ENCODE data around the gene KCNJ11. TPM values are rescaled to one million over a fixed set of nuclear protein-coding genes. Genes with fewer than 3 reads are reported as not detected.
A peak's percentile ranks its signal among the peaks of the same experiment; 100 is the strongest.

The KCNJ11 gene
- total and polyA plus RNA-seq, 2 of the 13 experiments (the other 11 are each of a cell fraction or from before 2014, with no cell fraction given), result 0.38 to 1.6 TPM

DNA sequence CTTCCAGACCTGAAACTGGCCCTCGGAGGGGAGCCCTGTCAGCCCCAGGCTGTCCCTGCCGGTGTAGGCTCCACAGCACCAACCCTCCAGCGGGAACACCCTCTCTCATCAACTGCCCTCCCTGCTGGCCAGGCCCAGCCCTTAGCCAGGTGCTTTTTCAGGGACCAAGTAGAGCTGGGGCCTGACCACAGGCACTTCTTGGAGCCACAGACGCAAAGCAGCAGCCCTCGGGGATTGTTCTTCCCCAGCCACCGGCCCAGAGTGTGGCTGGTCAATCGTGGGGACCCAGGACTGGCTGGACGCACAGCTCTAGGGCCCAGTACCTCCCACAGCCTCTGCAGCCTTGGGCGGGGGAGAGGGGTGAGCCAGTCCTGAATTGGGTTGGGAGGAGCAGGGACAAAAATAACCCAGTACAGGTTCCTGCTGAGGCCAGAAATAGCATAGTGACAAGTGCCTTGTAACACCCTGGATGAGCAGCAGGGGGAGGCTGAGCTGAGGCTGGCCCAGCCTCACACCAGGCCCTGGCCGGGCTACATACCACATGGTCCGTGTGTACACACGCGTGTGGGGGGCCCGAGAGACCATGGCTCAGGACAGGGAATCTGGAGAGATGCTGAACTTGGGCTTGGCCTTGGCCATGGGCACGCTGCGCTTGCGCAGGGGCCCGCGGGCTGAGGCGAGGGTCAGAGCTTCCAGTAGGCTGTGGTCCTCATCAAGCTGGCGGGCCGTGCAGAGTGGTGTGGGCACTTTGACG is 2.0 kb downstream of the KCNJ11 start (continued):
- TF ChIP-seq, protein P1, sequence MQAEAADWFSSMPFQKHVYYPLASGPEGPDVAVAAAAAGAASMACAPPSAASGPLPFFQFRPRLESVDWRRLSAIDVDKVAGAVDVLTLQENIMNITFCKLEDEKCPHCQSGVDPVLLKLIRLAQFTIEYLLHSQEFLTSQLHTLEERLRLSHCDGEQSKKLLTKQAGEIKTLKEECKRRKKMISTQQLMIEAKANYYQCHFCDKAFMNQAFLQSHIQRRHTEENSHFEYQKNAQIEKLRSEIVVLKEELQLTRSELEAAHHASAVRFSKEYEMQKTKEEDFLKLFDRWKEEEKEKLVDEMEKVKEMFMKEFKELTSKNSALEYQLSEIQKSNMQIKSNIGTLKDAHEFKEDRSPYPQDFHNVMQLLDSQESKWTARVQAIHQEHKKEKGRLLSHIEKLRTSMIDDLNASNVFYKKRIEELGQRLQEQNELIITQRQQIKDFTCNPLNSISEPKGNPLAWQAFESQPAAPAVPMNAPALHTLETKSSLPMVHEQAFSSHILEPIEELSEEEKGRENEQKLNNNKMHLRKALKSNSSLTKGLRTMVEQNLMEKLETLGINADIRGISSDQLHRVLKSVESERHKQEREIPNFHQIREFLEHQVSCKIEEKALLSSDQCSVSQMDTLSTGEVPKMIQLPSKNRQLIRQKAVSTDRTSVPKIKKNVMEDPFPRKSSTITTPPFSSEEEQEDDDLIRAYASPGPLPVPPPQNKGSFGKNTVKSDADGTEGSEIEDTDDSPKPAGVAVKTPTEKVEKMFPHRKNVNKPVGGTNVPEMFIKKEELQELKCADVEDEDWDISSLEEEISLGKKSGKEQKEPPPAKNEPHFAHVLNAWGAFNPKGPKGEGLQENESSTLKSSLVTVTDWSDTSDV (CRISPR knock-in tag; IDR thresholded peaks at IDR 0.05), result no peak
- TF ChIP-seq PRMT3 (CRISPR knock-in tag; IDR thresholded peaks at IDR 0.05; ENCODE audit: borderline replicate concordance, low read depth), result no peak
- TF ChIP-seq FOXO1 (CRISPR knock-in tag; IDR thresholded peaks at IDR 0.05), result 0 out of 2 replicates have a peak, but pooled peaks have one; percentile 24
- no peak for TF ChIP-seq EZH2 (conservative IDR thresholded peaks at IDR 0.05; ENCODE audit: low read depth, low read length)
- TF ChIP-seq, protein P2, sequence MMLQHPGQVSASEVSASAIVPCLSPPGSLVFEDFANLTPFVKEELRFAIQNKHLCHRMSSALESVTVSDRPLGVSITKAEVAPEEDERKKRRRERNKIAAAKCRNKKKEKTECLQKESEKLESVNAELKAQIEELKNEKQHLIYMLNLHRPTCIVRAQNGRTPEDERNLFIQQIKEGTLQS (CRISPR knock-in tag; IDR thresholded peaks at IDR 0.05), result no peak
- TF ChIP-seq GPN1 (CRISPR knock-in tag; IDR thresholded peaks at IDR 0.05; ENCODE audit: borderline replicate concordance), result no peak
- TF ChIP-seq HNRNPH1 (optimal IDR thresholded peaks at IDR 0.05; ENCODE audit: low read depth, low read length), result no peak
- TF ChIP-seq STAG1 (CRISPR knock-in tag; IDR thresholded peaks at IDR 0.05), result peak; percentile 72
- TF ChIP-seq SPEN (CRISPR knock-in tag; IDR thresholded peaks at IDR 0.05; ENCODE audit: low read depth), result no peak
- TF ChIP-seq FOSL2 (CRISPR knock-in tag; IDR thresholded peaks at IDR 0.05), result 0 out of 2 replicates have a peak, but pooled peaks have one; percentile 16
- TF ChIP-seq ZNF614 (CRISPR knock-in tag; IDR thresholded peaks at IDR 0.05; ENCODE audit: borderline replicate concordance), result no peak
- 0 out of 2 replicates have a peak, but pooled peaks have one; percentile 21 for TF ChIP-seq GATAD2A (CRISPR knock-in tag; IDR thresholded peaks at IDR 0.05)
- 0 out of 3 replicates have a peak, but pooled peaks have one; percentile 25 for TF ChIP-seq MXI1 (IDR thresholded peaks at IDR 0.05; ENCODE audit: borderline replicate concordance, low read depth, low read length)
- no peak for TF ChIP-seq RELA (CRISPR knock-in tag; IDR thresholded peaks at IDR 0.05)
- TF ChIP-seq HNRNPL (IDR thresholded peaks at IDR 0.05; ENCODE audit: low read depth, low read length), result 0 out of 2 replicates have a peak, but pooled peaks have one; percentile 23
- TF ChIP-seq KLF6 (CRISPR knock-in tag; IDR thresholded peaks at IDR 0.05), result no peak
- TF ChIP-seq ZNF746 (CRISPR knock-in tag; IDR thresholded peaks at IDR 0.05), result no peak
- TF ChIP-seq FOXA1 (IDR thresholded peaks at IDR 0.05), result no peak
- peak; percentile 91 for TF ChIP-seq FOXA1 (CRISPR knock-in tag; IDR thresholded peaks at IDR 0.05)
- no peak for TF ChIP-seq ELF4 (CRISPR knock-in tag; IDR thresholded peaks at IDR 0.05; ENCODE audit: borderline replicate concordance)
- TF ChIP-seq NBN (conservative IDR thresholded peaks at IDR 0.05), result no peak
- TF ChIP-seq ZNF749 (CRISPR knock-in tag; IDR thresholded peaks at IDR 0.05; ENCODE audit: borderline replicate concordance), result no peak
- peak; percentile 59; the same call in 1 of the 2 replicates for TF ChIP-seq KDM2A (CRISPR knock-in tag; IDR thresholded peaks at IDR 0.05; ENCODE audit: borderline replicate concordance, low read depth)
- peak; percentile 16; the same call in 1 of the 2 replicates for TF ChIP-seq HDAC1 (CRISPR knock-in tag; IDR thresholded peaks at IDR 0.05)
- TF ChIP-seq SMYD3 (CRISPR knock-in tag; IDR thresholded peaks at IDR 0.05), result no peak
- no peak for TF ChIP-seq ZNF354B (CRISPR knock-in tag; IDR thresholded peaks at IDR 0.05)
- TF ChIP-seq ZNF780A (CRISPR knock-in tag; IDR thresholded peaks at IDR 0.05), result no peak
- no peak for TF ChIP-seq SRSF1 (optimal IDR thresholded peaks at IDR 0.05; ENCODE audit: low read depth, low read length)
- TF ChIP-seq MED1 (CRISPR knock-in tag; IDR thresholded peaks at IDR 0.05), result no peak
